Stimulated activated CD8-positive, alpha-beta memory T cell treated with anti-CD3 and anti-CD28 coated beads, Interleukin-7, amount 100 ng/mL, for 1 hour (primary cell): ENCODE results near the gene NDUFB2.
A peak's percentile ranks its signal among the peaks of the same experiment; 100 is the strongest.
"Not testable (repeated sequence)": the region's sequence is repeated elsewhere in the genome, so short reads cannot be mapped to it uniquely, and the experiment has no call there.

Experiments
- DNase-seq, 2 donors: peaks; one replicate each; pipeline ENCODE4 v3.0.0-alpha.2; 2020; ENCODE audit warnings: low read depth in 2 of 2

The NDUFB2 gene

GRCh38 chr7:140696680-140697446 lies at the start of gene NDUFB2:
Gene NDUFB2 (plus strand): TSS chr7:140696708. CDS start chr7:140696745, 37 bp downstream.
- peak; percentile 30 to 42 for DNase-seq

GRCh38 chr7:140646931-140647647 lies 49.4 kb upstream of the NDUFB2 start:
- no peak for DNase-seq

GRCh38 chr7:140649556-140650205 lies 46.8 kb upstream of the NDUFB2 start:
- DNase-seq = no peak

- DNase-seq = no peak
These were observed 46.1 kb upstream of the NDUFB2 start for GRCh38 chr7:140650367-140650766.

GRCh38 chr7:140653319-140654108 lies 43.0 kb upstream of the NDUFB2 start:
- DNase-seq = no peak

- no peak for DNase-seq
These were observed 42.5 kb upstream of the NDUFB2 start for GRCh38 chr7:140654109-140654387.

- DNase-seq = no peak
These were observed 41.8 kb upstream of the NDUFB2 start for GRCh38 chr7:140654661-140655060.

GRCh38 chr7:140655511-140656408 lies 40.7 kb upstream of the NDUFB2 start:
- DNase-seq = no peak

GRCh38 chr7:140656548-140657515 lies 39.7 kb upstream of the NDUFB2 start:
- no peak for DNase-seq

- no peak for DNase-seq
These were observed 38.6 kb upstream of the NDUFB2 start for GRCh38 chr7:140657891-140658290.

- DNase-seq = no peak
These were observed 36.7 kb upstream of the NDUFB2 start for GRCh38 chr7:140659856-140660255.

GRCh38 chr7:140661124-140661523 lies 35.4 kb upstream of the NDUFB2 start:
- no peak for DNase-seq

GRCh38 chr7:140662938-140663337 lies 33.6 kb upstream of the NDUFB2 start:
- not testable (repeated sequence) for DNase-seq

- DNase-seq = no peak
These were observed 29.0 kb upstream of the NDUFB2 start for GRCh38 chr7:140667476-140667875.

GRCh38 chr7:140668641-140669040 lies 27.9 kb upstream of the NDUFB2 start:
- no peak for DNase-seq

GRCh38 chr7:140669352-140669751 lies 27.2 kb upstream of the NDUFB2 start:
- no peak for DNase-seq

- DNase-seq = not testable (repeated sequence)
These were observed 26.6 kb upstream of the NDUFB2 start for GRCh38 chr7:140669862-140670261.

- no peak for DNase-seq
These were observed 26.1 kb upstream of the NDUFB2 start for GRCh38 chr7:140670343-140670935.

GRCh38 chr7:140671966-140672365 lies 24.5 kb upstream of the NDUFB2 start:
- DNase-seq = no peak
